ENCODE results near the gene NEGR1.

Gene NEGR1

DNA sequence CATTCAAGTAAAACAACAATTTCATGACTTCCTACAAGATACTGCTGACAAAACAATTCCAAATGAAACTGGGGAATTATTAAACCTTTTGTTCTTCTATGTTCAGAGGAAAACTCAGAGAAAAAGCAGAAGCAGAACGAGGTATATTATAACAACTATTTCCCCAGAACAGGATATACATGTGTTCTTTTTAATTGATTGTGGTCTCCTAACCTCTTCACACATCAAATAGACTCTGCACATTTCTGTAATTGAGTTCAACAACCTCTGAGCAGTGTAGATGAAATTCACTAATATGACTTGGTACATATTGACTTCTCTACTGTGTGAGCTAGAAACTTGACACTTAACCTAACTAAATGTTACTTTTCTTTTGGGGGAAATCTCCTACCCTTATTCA, 584.2 kb downstream of the NEGR1 start:
- no peak overlapping the region for H3K27ac ChIP-seq
- TF ChIP-seq ZFX (IDR thresholded peaks at IDR 0.05; ENCODE audit: borderline replicate concordance): no peak
- TF ChIP-seq, protein P1, sequence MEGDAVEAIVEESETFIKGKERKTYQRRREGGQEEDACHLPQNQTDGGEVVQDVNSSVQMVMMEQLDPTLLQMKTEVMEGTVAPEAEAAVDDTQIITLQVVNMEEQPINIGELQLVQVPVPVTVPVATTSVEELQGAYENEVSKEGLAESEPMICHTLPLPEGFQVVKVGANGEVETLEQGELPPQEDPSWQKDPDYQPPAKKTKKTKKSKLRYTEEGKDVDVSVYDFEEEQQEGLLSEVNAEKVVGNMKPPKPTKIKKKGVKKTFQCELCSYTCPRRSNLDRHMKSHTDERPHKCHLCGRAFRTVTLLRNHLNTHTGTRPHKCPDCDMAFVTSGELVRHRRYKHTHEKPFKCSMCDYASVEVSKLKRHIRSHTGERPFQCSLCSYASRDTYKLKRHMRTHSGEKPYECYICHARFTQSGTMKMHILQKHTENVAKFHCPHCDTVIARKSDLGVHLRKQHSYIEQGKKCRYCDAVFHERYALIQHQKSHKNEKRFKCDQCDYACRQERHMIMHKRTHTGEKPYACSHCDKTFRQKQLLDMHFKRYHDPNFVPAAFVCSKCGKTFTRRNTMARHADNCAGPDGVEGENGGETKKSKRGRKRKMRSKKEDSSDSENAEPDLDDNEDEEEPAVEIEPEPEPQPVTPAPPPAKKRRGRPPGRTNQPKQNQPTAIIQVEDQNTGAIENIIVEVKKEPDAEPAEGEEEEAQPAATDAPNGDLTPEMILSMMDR (IDR thresholded peaks at IDR 0.05): no peak

GRCh38 chr1:71695821-71696220, 586.5 kb downstream of the NEGR1 start:
- TF ChIP-seq, protein P1 (IDR thresholded peaks at IDR 0.05): no peak
- TF ChIP-seq ZFX (IDR thresholded peaks at IDR 0.05; ENCODE audit: borderline replicate concordance): no peak
- H3K27ac ChIP-seq: no peak overlapping the region

DNA sequence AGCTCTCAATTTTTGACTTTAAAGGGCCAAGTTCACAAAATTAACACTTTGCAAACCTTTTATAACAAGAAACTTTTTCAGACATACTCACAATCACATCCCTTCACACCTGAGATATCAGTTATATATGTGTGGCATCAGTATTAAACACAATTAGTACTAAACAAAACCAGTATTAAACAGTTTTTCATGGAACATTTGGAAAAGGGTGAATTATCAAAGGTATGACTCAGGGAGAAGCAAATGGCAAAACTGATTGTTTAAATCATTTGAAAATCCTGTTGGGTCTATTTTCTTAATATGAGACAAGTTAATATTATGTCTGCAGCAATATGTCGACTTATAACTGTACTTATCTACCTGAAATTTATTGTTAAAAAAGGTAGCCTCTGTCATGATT, 587.3 kb downstream of the NEGR1 start:
- no peak overlapping the region for H3K27ac ChIP-seq
- TF ChIP-seq, protein P1 (IDR thresholded peaks at IDR 0.05): no peak
- no peak for TF ChIP-seq ZFX (IDR thresholded peaks at IDR 0.05; ENCODE audit: borderline replicate concordance)

DNA sequence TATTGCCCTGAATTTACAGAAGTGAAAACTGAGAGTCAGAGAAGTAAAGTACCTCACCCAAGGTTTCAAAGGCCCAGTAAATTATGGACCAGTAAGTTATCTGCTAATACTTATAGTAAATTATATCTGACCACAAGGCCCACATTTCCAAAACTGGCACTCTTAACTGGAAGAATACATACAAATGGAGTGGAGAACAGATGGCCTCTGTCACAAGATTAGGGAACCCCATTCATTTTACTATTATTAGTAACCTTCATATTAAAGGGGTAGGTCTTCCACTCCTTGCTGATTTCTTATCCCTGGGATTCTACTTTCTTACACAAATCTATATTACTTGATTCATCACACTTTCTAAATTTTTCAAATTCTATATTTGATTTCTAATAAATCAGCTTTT, 588.8 kb downstream of the NEGR1 start:
- H3K27ac ChIP-seq: no peak overlapping the region
- TF ChIP-seq, protein P1 (IDR thresholded peaks at IDR 0.05): no peak
- TF ChIP-seq ZFX (IDR thresholded peaks at IDR 0.05; ENCODE audit: borderline replicate concordance): no peak

DNA sequence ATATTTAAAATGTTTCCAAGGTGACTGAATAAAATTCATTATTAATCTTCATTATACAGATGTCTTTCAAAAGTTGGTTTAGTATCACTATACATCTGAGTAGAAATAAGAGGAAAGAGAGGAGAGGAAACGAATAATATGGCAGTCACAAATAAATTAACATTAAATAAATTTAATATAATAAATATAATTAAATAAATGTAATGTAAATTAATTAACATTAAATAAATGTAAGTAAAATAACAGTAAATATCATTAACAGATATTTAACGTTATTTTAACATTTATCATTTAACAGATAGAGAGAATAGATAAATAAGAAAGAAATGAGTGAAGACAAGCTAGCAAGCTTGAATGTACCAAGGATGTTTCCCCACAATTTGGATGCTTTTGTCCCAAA, 592.7 kb downstream of the NEGR1 start:
- no peak overlapping the region for H3K27ac ChIP-seq
- TF ChIP-seq, protein P1 (IDR thresholded peaks at IDR 0.05): no peak
- no peak for TF ChIP-seq ZFX (IDR thresholded peaks at IDR 0.05; ENCODE audit: borderline replicate concordance)

DNA sequence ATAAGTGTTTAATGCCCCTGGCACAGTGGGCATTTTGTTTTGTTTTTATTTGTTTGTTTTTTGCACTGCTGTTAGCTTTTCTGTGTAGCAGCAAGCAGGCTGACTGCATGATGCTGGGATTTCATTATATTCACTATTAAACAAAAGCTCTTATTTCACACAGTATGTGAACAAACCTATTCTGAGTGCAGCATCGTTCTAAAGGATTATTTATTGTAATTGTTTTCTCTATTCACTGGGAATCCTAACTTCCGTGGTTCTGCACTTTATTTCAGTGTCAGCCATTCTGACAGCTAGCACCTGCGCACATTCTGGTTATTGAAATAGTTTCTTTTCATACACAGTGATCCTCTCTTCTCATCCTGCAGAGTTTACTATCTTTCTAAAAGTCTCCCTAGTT, 595.0 kb downstream of the NEGR1 start:
- no peak overlapping the region for H3K27ac ChIP-seq
- no peak for TF ChIP-seq ZFX (IDR thresholded peaks at IDR 0.05; ENCODE audit: borderline replicate concordance)
- TF ChIP-seq, protein P1 (IDR thresholded peaks at IDR 0.05): no peak

GRCh38 chr1:71676979-71677925, 605.1 kb downstream of the NEGR1 start:
- no peak overlapping the region for H3K27ac ChIP-seq
- TF ChIP-seq ZFX (IDR thresholded peaks at IDR 0.05; ENCODE audit: borderline replicate concordance): no peak
- TF ChIP-seq, protein P1 (IDR thresholded peaks at IDR 0.05): no peak

Data from 22Rv1 (cell line).